ENCODE results near the gene ACTR1B.

- TF ChIP-seq CTCF (conservative IDR thresholded peaks at IDR 0.05; ENCODE audit: low read depth, low read length): no peak
- no peak for TF ChIP-seq CHD1 (IDR thresholded peaks at IDR 0.05; ENCODE audit: low read depth, low read length)
- no peak for TF ChIP-seq MXI1 (IDR thresholded peaks at IDR 0.05; ENCODE audit: borderline replicate concordance, low read depth, low read length)
- TF ChIP-seq ELK1 (IDR thresholded peaks at IDR 0.05; ENCODE audit: borderline replicate concordance, low read depth, low read length): no peak
- TF ChIP-seq POLR2A (IDR thresholded peaks at IDR 0.05; ENCODE audit: low read depth, low read length): no peak
These were observed 6.8 kb downstream of the ACTR1B start for GRCh38 chr2:97656905-97657587.
